Ovary (tissue), 3 donors: ENCODE measurements around the gene STUM.

Experiments
- EP300 ChIP-seq: sonication (generic); formaldehyde crosslinking; IDR thresholded peaks from one replicate; pipeline ENCODE4 v1.6.1; 2017; ENCODE audit warnings: antibody characterized with exemption
- POLR2A ChIP-seq: fragments of 450-650 bp; IDR thresholded peaks from one replicate; pipeline ENCODE4 v1.6.1; 2017; ENCODE audit warnings: antibody characterized with exemption, mild to moderate bottlenecking, moderate library complexity
- TF ChIP-seq, protein P1 (sequence below), 3 donors: fragments of 450-650 bp in 2 of 3; fragments of 200-600 bp in 1 of 3; IDR thresholded peaks; one replicate each; pipeline versions ENCODE4 v1.5.1 to v1.8.0; 2016 to 2022; ENCODE audit warnings: antibody characterized with exemption in 3 of 3, mild to moderate bottlenecking in 1 of 3
- donor health status: DM: no; HTN: no; CAD: no.

DNA sequence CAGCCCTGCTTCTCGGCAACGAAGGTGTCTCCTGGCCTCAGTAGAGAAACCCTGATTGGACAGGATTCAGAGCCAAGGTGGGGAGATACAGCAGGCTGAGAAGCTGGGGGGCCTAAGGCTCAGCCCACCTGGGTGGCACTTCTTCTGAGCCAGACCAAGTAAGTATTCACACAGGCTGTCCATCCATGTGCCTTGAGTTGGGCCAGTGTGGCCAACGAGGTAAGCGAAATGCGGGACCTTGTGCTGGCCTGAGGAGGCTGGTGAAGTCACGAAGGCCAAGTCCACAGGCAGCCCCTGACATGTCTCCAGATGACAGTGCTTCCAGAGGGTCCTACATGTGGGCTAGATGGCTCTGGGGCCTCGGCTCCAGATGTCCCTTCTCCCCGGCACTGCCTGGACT is 99.2 kb downstream of the STUM start:
- TF ChIP-seq, protein P1, sequence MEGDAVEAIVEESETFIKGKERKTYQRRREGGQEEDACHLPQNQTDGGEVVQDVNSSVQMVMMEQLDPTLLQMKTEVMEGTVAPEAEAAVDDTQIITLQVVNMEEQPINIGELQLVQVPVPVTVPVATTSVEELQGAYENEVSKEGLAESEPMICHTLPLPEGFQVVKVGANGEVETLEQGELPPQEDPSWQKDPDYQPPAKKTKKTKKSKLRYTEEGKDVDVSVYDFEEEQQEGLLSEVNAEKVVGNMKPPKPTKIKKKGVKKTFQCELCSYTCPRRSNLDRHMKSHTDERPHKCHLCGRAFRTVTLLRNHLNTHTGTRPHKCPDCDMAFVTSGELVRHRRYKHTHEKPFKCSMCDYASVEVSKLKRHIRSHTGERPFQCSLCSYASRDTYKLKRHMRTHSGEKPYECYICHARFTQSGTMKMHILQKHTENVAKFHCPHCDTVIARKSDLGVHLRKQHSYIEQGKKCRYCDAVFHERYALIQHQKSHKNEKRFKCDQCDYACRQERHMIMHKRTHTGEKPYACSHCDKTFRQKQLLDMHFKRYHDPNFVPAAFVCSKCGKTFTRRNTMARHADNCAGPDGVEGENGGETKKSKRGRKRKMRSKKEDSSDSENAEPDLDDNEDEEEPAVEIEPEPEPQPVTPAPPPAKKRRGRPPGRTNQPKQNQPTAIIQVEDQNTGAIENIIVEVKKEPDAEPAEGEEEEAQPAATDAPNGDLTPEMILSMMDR (IDR thresholded peaks at IDR 0.05): no peak
- TF ChIP-seq EP300: no peak
- no peak for TF ChIP-seq POLR2A
